Common myeloid progenitor, CD34-positive (primary cell): ENCODE results near the gene COL23A1.

ENCODE experiments used
- CTCF ChIA-PET: fragments of 350-600 bp; sonication (Branson Sonifier 250); formaldehyde crosslinking; loops from one replicate; lab custom pipeline; 2021; ENCODE audit warnings: antibody characterized with exemption; lab: Charles Lee
- POLR2A ChIA-PET: fragments of 350-600 bp; sonication (Branson Sonifier 250); formaldehyde crosslinking; loops from one replicate; lab custom pipeline; 2021; ENCODE audit warnings: antibody characterized with exemption; lab: Charles Lee
- DNase-seq, 3 donors: peaks; one replicate each; pipeline versions ENCODE4 v3.0.0 to v3.0.0-alpha.2; 2013
- H3K27ac ChIP-seq, 2 experiments: 1 replicate in 1 of 2; 2 replicates in 1 of 2; pipeline ENCODE4 v1.7.0; 2013; ENCODE audit warnings: inconsistent platforms in 2 of 2, low read length in 2 of 2, mild to moderate bottlenecking in 2 of 2, low read depth in 1 of 2, moderate library complexity in 1 of 2; ENCODE audit not compliant: severe bottlenecking in 2 of 2, insufficient read depth in 1 of 2, poor library complexity in 1 of 2
- H3K27me3 ChIP-seq, 5 experiments: replicated peaks in 2 of 5; 1 replicate in 3 of 5; 2 replicates in 2 of 5; pipeline versions ENCODE4 v1.6.1 to v1.7.0; 2013; ENCODE audit warnings: low read length in 4 of 5, mild to moderate bottlenecking in 2 of 5, moderate library complexity in 2 of 5, inconsistent platforms in 1 of 5; ENCODE audit not compliant: insufficient read depth in 5 of 5, control insufficient read depth in 4 of 5
- H3K36me3 ChIP-seq, 4 experiments: 1 replicate in 2 of 4; 2 replicates in 2 of 4; pipeline versions ENCODE4 v1.6.1 to v1.7.0; 2013; ENCODE audit warnings: low read length in 3 of 4, control low read depth in 1 of 4, mild to moderate bottlenecking in 1 of 4; ENCODE audit not compliant: control insufficient read depth in 4 of 4, insufficient read depth in 4 of 4
- H3K4me1 ChIP-seq, 4 experiments: 1 replicate in 3 of 4; 2 replicates in 1 of 4; pipeline versions ENCODE4 v1.6.1 to v1.7.1; 2013; ENCODE audit warnings: low read length in 3 of 4, mild to moderate bottlenecking in 3 of 4, control low read depth in 1 of 4, inconsistent platforms in 1 of 4, moderate library complexity in 1 of 4; ENCODE audit not compliant: control insufficient read depth in 4 of 4, insufficient read depth in 4 of 4; ENCODE audit errors: control extremely low read depth in 1 of 4
- H3K4me3 ChIP-seq, 7 experiments: 1 replicate in 4 of 7; 2 replicates in 3 of 7; pipeline versions ENCODE4 v1.5.1 to v1.7.0; 2013; ENCODE audit warnings: mild to moderate bottlenecking in 7 of 7, low read length in 6 of 7, moderate library complexity in 6 of 7, inconsistent platforms in 2 of 7, low read depth in 2 of 7, control low read depth in 1 of 7; ENCODE audit not compliant: insufficient read depth in 4 of 7, control insufficient read depth in 1 of 7; ENCODE audit errors: extremely low read depth in 1 of 7
- H3K9me3 ChIP-seq, 5 experiments: 1 replicate in 4 of 5; 2 replicates in 1 of 5; pipeline versions ENCODE4 v1.6.1 to v1.7.1; 2013; ENCODE audit warnings: low read length in 4 of 5, mild to moderate bottlenecking in 2 of 5, inconsistent platforms in 1 of 5, low read depth in 1 of 5, moderate library complexity in 1 of 5; ENCODE audit not compliant: control insufficient read depth in 4 of 5, insufficient read depth in 2 of 5; ENCODE audit errors: control extremely low read depth in 1 of 5
- WGBS: methylation state at CpG from one replicate; pipeline ENCODE4 v1.1.5; 2013; ENCODE audit not compliant: insufficient coverage; 5-methylcytosine and 5-hydroxymethylcytosine counted together

The COL23A1 gene

DNA sequence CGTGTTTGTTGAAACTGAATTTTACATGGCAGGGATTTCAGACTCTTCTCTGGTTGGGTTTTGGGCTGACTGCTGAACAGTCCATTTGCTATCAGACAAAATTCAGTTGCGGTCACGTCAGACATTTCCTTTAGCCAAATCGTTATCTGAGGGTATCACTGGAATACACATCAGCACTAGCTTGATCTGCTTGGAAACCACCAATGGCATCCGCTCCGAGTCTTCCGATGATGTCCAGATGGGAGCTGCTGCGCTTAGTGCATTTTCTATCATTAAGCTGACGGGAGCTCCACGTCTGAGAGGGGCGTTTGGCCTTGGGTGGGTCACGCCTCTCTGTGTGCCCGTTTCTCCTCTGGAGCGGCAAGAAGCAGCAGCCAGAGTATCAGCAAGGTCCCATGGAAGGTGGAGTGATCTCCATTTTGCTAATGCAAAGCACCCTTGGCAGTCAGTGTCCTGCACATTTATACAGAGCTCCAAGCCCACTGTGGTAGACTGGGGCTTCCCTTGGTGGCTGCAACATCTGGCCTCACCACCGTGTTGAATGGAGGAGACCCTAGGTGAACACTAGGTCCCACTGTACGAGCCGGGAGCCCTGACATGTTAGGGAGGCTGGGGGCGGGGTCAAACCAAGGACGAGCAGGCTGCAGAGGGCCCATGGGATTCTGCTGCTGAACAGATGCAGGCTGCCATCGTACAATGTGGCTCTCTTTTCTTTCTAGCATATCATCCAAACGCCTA is 223.0 kb downstream of the COL23A1 start:
- POLR2A ChIA-PET, result no interaction called here
- 95% methylated on average over 17 of the region's 21 CpGs for WGBS
- Histone ChIP-seq H3K36me3 (no peaks in the 10 kb centered on the region), H3K4me3 (no peak overlapping the region), H3K9me3 (peaks cover 0 to 5% (median 4%) of the 10 kb centered on the region in 5 experiments), H3K4me1 (peaks cover 0 to 8% (median under 1%) of the 10 kb centered on the region in 4 experiments), H3K27ac (no peak overlapping the region), H3K27me3 (peaks cover 0 to 11% (median 2%) of the 10 kb centered on the region in 5 experiments)
- CTCF ChIA-PET, result no interaction called here
- DNase-seq, result no peak

DNA sequence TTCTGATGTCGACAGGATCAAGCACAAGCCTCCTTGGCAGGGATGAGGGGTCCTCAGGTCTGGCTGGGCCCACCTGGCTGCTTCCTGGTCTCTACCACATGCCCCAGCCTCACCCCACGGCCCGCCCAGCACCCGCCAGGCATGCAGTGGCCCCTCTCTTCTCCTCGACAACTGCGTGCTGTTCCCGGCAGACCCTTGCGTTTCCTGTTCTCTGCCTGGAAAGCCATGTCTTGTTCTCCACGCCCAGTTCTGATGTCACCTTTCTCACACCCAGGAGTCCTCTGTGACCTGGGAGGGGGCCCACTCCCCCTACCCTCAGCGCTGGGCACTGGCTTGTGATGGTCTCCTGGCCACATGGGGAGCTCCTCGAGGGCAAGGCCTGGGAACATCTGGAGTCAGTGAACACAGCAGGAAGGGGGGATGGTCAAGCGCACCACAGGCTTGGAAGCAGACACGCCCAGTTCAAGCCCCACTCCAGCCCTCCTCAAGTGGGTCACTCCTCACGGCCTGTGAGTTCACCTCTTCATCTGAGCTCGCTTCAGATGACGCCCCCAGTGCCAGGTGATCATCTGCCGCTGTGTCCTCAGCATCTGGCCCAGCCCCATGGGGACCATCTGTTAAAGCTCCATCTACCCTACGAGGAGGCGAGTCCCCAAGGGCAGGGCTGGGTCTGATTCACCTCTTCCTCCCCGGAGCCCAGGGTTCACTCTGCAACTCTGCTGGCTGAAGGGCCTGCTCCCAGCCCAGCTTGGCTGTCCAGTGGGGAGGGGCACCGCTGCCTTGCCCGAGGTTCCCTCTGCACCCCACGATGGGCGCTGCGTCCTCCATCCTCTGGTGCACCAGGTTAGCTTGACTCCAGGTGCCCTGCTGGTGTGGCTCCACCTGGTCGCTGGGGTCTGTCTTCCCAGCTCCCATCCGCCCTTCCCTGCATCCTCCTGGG is 224.4 kb downstream of the COL23A1 start:
- H3K27ac ChIP-seq, result no peak overlapping the region
- peaks cover 0 to 5% (median 4%) of the 10 kb centered on the region in 5 experiments for H3K9me3 ChIP-seq
- H3K27me3 ChIP-seq, result peaks cover 0 to 6% (median 2%) of the 10 kb centered on the region in 5 experiments
- peaks cover 0 to 8% (median under 1%) of the 10 kb centered on the region in 4 experiments for H3K4me1 ChIP-seq
- ChIA-PET CTCF (interaction anchor here (1.2 kb wide), 1 partner anchor 9 kb away, joined by 3 read pairs; no protein-coding TSS in a partner anchor), POLR2A (no interaction called here)
- 97% methylated on average over 26 of the region's 27 CpGs for WGBS
- no peaks in the 10 kb centered on the region for H3K36me3 ChIP-seq
- no peak for DNase-seq
- H3K4me3 ChIP-seq, result no peak overlapping the region

DNA sequence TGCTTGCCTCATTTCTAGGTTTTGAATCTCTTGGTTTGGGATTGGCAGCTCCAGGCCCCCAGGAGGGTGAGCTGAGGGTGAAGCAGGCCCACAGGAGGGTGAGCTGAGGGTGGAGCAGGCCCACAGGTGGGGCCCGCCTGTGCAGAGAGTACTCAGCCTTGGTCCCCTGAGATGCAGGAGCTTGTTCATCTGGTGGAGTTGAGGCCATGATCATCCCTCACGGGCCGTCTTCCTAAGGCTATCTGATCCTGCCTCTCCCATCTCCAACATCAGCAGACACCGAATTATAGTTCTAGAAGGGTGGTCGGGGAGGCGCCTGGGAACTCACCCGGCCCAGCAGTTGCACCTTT is 225.9 kb downstream of the COL23A1 start:
- no peak for DNase-seq
- H3K4me1 ChIP-seq, result peaks cover 0 to 8% (median under 1%) of the 10 kb centered on the region in 4 experiments
- no peak overlapping the region for H3K27ac ChIP-seq
- CTCF ChIA-PET, result no interaction called here
- peaks cover 0 to 4% (median 0%) of the 10 kb centered on the region in 5 experiments for H3K9me3 ChIP-seq
- 97% methylated on average over 7 of the region's 7 CpGs for WGBS
- POLR2A ChIA-PET, result no interaction called here
- no peak overlapping the region for H3K4me3 ChIP-seq
- H3K36me3 ChIP-seq, result no peaks in the 10 kb centered on the region
- peaks cover 0 to 15% (median 4%) of the 10 kb centered on the region in 5 experiments for H3K27me3 ChIP-seq

DNA sequence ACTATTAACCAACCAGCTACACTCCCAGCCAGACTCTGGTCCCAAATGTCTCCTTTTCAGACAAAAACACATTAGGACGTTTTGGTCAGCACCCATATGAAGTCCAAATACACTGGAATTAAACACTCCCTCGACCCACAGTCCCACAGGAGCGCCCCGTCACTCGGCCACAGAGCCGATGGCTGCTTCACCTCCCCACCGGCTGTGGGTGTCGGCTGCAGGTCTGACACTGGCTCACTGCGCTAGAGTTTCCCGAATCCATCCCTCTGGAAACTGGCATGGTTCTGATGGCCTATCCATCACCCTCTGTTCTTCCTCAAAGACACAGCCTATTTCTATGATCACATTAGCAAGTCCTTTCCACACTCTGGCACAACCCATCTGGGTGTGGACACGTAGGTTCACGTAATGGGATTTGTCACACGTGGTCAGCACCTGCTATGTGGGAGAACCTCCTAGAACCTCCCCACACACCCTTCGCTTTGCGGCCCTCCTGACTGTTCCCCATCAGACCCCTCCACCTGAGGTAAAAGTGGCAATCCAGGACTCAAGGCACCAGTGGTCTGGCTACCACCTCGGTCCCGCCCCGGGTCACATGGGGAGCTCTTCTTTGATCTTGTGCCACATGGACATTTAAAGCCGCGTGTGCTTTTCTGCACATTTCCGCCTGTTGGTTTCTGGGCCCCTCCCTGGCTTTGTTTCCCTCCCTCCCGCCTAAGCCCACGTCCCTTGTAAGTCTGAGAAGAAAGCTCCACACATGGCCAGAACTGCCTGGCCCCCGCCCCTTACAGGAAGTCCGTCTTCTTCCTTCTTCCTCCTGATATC is 226.5 kb downstream of the COL23A1 start:
- POLR2A ChIA-PET, result no interaction called here
- Histone ChIP-seq H3K4me3 (no peak overlapping the region), H3K4me1 (peaks cover 0 to 8% (median under 1%) of the 10 kb centered on the region in 4 experiments), H3K9me3 (no peaks in the 10 kb centered on the region), H3K27me3 (peaks cover 0 to 15% (median 4%) of the 10 kb centered on the region in 5 experiments), H3K27ac (no peak overlapping the region), H3K36me3 (no peaks in the 10 kb centered on the region)
- CTCF ChIA-PET, result no interaction called here
- 88% methylated on average over 23 of the region's 25 CpGs for WGBS
- DNase-seq, result no peak

DNA sequence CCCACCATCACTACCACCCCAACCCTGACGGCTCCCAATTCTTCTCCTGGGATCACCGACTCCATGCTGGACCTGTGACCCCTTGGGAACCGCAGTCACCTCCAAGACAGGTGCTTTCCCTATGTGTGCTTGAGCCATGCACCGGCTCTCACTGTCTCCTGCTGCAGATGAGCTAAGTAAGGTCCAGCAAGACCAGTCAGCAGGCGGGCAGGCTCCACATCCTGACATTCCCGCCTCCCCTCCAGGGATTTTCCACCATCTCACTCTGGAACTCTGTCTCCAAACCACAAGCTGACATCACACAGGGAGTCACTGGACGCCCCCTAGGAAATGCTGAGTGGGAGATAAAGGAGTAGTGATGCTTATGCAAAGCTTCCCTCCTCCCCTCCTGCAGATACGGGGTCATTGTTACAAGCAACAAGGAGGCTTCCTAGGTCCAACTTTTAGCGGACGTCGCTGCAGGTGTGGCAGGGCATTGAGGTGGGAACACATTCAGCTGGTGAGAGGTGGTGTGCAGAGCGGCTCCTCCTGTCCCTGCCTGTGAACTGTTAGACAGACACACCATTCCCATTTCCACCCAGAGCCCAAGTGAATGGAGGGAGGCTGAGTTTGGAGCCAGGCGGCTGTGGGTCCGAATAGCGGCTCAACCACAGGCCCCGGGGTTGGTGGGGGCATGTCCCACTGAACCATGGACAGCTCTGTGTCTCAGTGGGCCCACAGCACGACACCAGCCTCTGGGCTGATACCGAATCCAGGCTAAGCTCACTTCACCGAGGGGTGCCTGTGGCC is 228.3 kb downstream of the COL23A1 start:
- Histone ChIP-seq H3K4me3 (no peak overlapping the region), H3K27me3 (peaks cover 0 to 24% (median 4%) of the 10 kb centered on the region in 5 experiments), H3K9me3 (no peaks in the 10 kb centered on the region), H3K4me1 (peaks cover 0 to 7% (median 3%) of the 10 kb centered on the region in 4 experiments), H3K27ac (no peak overlapping the region), H3K36me3 (no peaks in the 10 kb centered on the region)
- 93% methylated on average over 12 of the region's 19 CpGs for WGBS
- ChIA-PET CTCF (interaction anchor here (1.3 kb wide), 1 partner anchor 21 kb away, joined by 3 read pairs; no protein-coding TSS in a partner anchor), POLR2A (no interaction called here)
- no peak for DNase-seq

DNA sequence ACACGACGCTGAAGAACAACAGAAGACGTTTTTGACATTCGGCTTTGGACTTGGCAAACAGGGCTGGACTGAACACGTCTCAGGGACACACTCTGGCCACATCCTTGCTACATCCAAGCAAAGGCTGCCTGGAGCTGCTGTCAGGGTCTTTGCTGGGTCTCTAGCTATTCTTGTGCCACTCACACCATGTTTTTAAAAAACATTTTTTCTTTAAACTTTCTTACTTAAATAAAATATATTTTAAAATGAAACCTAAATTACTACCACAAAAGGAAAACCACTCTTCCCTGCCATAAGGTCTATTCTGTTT is 229.3 kb downstream of the COL23A1 start:
- Histone ChIP-seq H3K4me1 (peaks cover 0 to 16% (median 11%) of the 10 kb centered on the region in 4 experiments), H3K27me3 (peaks cover 0 to 34% (median 8%) of the 10 kb centered on the region in 5 experiments), H3K36me3 (no peaks in the 10 kb centered on the region), H3K4me3 (no peak overlapping the region), H3K27ac (no peak overlapping the region), H3K9me3 (no peaks in the 10 kb centered on the region)
- 98% methylated on average over 5 of the region's 5 CpGs for WGBS
- CTCF ChIA-PET, result no interaction called here
- no peak for DNase-seq
- POLR2A ChIA-PET, result no interaction called here
